SU-DHL-6 (cell line): ENCODE measurements around the gene CDH23.

Experiments used
- H2AFZ ChIP-seq: fragments of 200-600 bp; sonication (generic); 2 replicates; pipeline ENCODE4 v1.6.1; 2014; ENCODE audit warnings: low read depth, mild to moderate bottlenecking, moderate library complexity, mixed read lengths, antibody characterized with exemption, low read length; ENCODE audit not compliant: severe bottlenecking
- H3F3A ChIP-seq: fragments of 200-600 bp; shearing (Covaris generic); 2 replicates; pipeline ENCODE4 v1.6.0; 2016; ENCODE audit warnings: antibody characterized with exemption, mild to moderate bottlenecking; ENCODE audit not compliant: insufficient read depth
- H3K27ac ChIP-seq: fragments of 200-600 bp; sonication (generic); 2 replicates; pipeline ENCODE4 v1.5.1; 2016; ENCODE audit warnings: low read depth, mild to moderate bottlenecking, low read length, moderate library complexity, mixed read lengths
- H3K27me3 ChIP-seq: fragments of 200-600 bp; sonication (generic), shearing (Covaris generic); 2 replicates; pipeline ENCODE4 v1.6.0; 2014; ENCODE audit warnings: mild to moderate bottlenecking, low read length
- H3K36me3 ChIP-seq: fragments of 200-600 bp; sonication (generic); 2 replicates; pipeline ENCODE4 v1.6.1; 2014; ENCODE audit warnings: mild to moderate bottlenecking, low read length, mixed read lengths
- H3K4me2 ChIP-seq: fragments of 300-600, 200-600 bp; shearing (Covaris generic), sonication (generic); 2 replicates; pipeline ENCODE4 v1.6.0; 2014; ENCODE audit warnings: low read length, low read depth, mild to moderate bottlenecking; ENCODE audit not compliant: poor library complexity, severe bottlenecking
- H3K4me3 ChIP-seq: fragments of 200-600 bp; sonication (generic); 2 replicates; pipeline ENCODE4 v1.5.1; 2014; ENCODE audit warnings: antibody characterized with exemption, low read length, mild to moderate bottlenecking, mixed read lengths; ENCODE audit not compliant: insufficient read depth, poor library complexity, severe bottlenecking
- H3K79me2 ChIP-seq: fragments of 200-600 bp; sonication (generic); 2 replicates; pipeline ENCODE4 v1.6.1; 2014; ENCODE audit warnings: mild to moderate bottlenecking, low read length, moderate library complexity; ENCODE audit not compliant: insufficient read depth
- H3K9ac ChIP-seq: fragments of 200-600 bp; sonication (generic); 2 replicates; pipeline ENCODE4 v1.7.0; 2014; ENCODE audit warnings: mild to moderate bottlenecking, low read length
- H3K9me2 ChIP-seq: fragments of 200-600 bp; sonication (generic); replicated peaks from 2 replicates; pipeline ENCODE4 v1.6.1; 2014; ENCODE audit warnings: low read length; ENCODE audit not compliant: insufficient read depth
- H3K9me3 ChIP-seq: fragments of 200-600 bp; sonication (generic); 2 replicates; pipeline ENCODE4 v1.6.1; 2014; ENCODE audit warnings: low read length, mixed read lengths; ENCODE audit not compliant: insufficient read depth
- H4K20me1 ChIP-seq: fragments of 200-600 bp; sonication (generic); 2 replicates; pipeline ENCODE4 v1.6.1; 2014; ENCODE audit warnings: low read depth, mild to moderate bottlenecking, antibody characterized with exemption, low read length, moderate library complexity, mixed read lengths
- CTCF ChIP-seq: fragments of 200-600 bp; sonication (generic); IDR thresholded peaks from one replicate; pipeline ENCODE4 v1.5.1; 2017; ENCODE audit warnings: antibody characterized with exemption, mild to moderate bottlenecking, low read length, moderate library complexity; ENCODE audit not compliant: insufficient read depth, poor library complexity, severe bottlenecking
- EZH2phosphoT487 ChIP-seq: fragments of 200-600 bp; sonication (generic), shearing (Covaris generic); conservative IDR thresholded peaks from 2 replicates; pipeline ENCODE4 v1.6.1; 2018; ENCODE audit warnings: mild to moderate bottlenecking, antibody characterized with exemption, low read length, moderate library complexity, mixed read lengths

Gene CDH23

GRCh38 chr10:71401056-71401455 is 4.3 kb downstream of the CDH23 start:
- no peaks in the 10 kb centered on the region for H3K79me2 ChIP-seq
- no peaks in the 10 kb centered on the region for H3K9me2 ChIP-seq
- no peaks in the 10 kb centered on the region for H3K27me3 ChIP-seq
- no peak overlapping the region for H2AFZ ChIP-seq
- H4K20me1 ChIP-seq = no peaks in the 10 kb centered on the region
- no peak overlapping the region for H3K9ac ChIP-seq
- H3K4me2 ChIP-seq = no peak overlapping the region
- no peaks in the 10 kb centered on the region for H3F3A ChIP-seq
- no peaks in the 10 kb centered on the region for H3K9me3 ChIP-seq
- TF ChIP-seq CTCF = no peak
- TF ChIP-seq EZH2phosphoT487 = no peak
- H3K4me3 ChIP-seq = no peak overlapping the region
- no peaks in the 10 kb centered on the region for H3K36me3 ChIP-seq
- no peak overlapping the region for H3K27ac ChIP-seq

- no peaks in the 10 kb centered on the region for H3F3A ChIP-seq
- H3K79me2 ChIP-seq = no peaks in the 10 kb centered on the region
- no peaks in the 10 kb centered on the region for H3K9me2 ChIP-seq
- no peak overlapping the region for H2AFZ ChIP-seq
- TF ChIP-seq EZH2phosphoT487 (no peak), CTCF (no peak)
- H3K9me3 ChIP-seq = no peaks in the 10 kb centered on the region
- no peak overlapping the region for H3K4me3 ChIP-seq
- no peak overlapping the region for H3K9ac ChIP-seq
- no peaks in the 10 kb centered on the region for H3K27me3 ChIP-seq
- H3K4me2 ChIP-seq = no peak overlapping the region
- no peak overlapping the region for H3K27ac ChIP-seq
- no peaks in the 10 kb centered on the region for H3K36me3 ChIP-seq
- H4K20me1 ChIP-seq = no peaks in the 10 kb centered on the region
These were observed 5.3 kb downstream of the CDH23 start for GRCh38 chr10:71402005-71402404.

GRCh38 chr10:71404503-71405295 is 8.0 kb downstream of the CDH23 start:
- Histone ChIP-seq H3K9me3 (no peaks in the 10 kb centered on the region), H4K20me1 (no peaks in the 10 kb centered on the region), H3K27me3 (no peaks in the 10 kb centered on the region), H3K9ac (no peak overlapping the region), H3K27ac (no peak overlapping the region), H2AFZ (no peak overlapping the region), H3F3A (no peaks in the 10 kb centered on the region), H3K4me3 (no peak overlapping the region), H3K4me2 (no peak overlapping the region), H3K36me3 (no peaks in the 10 kb centered on the region), H3K9me2 (no peaks in the 10 kb centered on the region), H3K79me2 (no peaks in the 10 kb centered on the region)
- no peak for TF ChIP-seq EZH2phosphoT487
- TF ChIP-seq CTCF = no peak
